ENCODE measurements around the gene TOX2.

TOX2 gene

DNA sequence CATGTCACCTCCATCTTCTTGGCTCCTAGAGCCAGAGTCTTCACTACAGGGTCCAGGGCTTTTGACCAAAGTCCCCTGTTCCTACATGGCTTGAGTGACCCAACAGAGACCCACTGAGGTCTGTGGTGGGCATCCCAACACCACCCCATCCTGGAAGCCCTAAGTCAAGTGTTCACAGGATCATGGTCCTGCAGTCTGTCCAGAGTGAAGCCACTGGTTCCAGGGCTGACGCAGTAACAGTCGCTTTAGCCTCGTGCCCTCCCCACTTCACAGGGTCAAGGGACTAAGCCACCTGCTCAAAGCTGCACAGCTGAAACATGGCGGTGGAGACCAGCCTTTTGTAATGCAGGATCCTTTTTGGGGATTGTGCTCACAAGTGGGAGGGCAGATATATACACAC, 138.4 kb downstream of the TOX2 start:
- Histone ChIP-seq H3K9me3 (ENCODE audit: insufficient read depth, low read length) (peaks cover 4% of the 10 kb centered on the region; the same call in 1 of the 2 replicates), H3K9ac (ENCODE audit: low read length) (no peak overlapping the region), H3K27me3 (ENCODE audit: low read depth, low read length) (no peaks in the 10 kb centered on the region), H4K20me1 (ENCODE audit: insufficient read depth, low read length) (peaks cover 36% of the 10 kb centered on the region; the same call in 1 of the 2 replicates), H2AFZ (ENCODE audit: low read depth, low read length) (no peak overlapping the region), H3K36me3 (replicated peaks; ENCODE audit: low read depth, low read length) (peaks cover 75% of the 10 kb centered on the region), H3K4me1 (ENCODE audit: low read length) (no peaks in the 10 kb centered on the region), H3K27ac (ENCODE audit: low read length) (no peak overlapping the region), H3K79me2 (ENCODE audit: low read length) (peaks cover 3% of the 10 kb centered on the region; the same call in 1 of the 2 replicates), H3K4me3 (ENCODE audit: low read length) (no peak overlapping the region), H3K4me2 (ENCODE audit: low read length) (no peak overlapping the region)
- TF ChIP-seq EZH2phosphoT487 (IDR thresholded peaks at IDR 0.05; ENCODE audit: low read depth) (no peak), CTCF (IDR thresholded peaks at IDR 0.05; ENCODE audit: low read depth, low read length) (no peak)

DNA sequence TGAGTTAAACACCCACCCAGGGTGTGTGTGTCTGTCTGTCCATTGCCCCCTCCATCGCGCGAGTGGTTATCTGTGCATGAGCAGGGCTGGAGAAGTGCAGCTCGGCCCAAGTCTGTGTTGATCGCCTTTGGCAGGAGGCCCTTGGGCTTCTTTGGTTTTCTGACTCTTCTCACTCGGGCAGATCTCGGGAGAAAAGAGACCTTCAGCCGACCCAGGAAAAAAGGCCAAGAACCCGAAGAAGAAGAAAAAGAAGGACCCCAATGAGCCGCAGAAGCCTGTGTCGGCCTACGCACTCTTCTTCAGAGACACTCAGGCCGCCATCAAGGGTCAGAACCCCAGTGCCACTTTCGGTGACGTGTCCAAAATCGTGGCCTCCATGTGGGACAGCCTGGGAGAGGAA, 139.5 kb downstream of the TOX2 start:
- peaks cover 83% of the 10 kb centered on the region for H3K36me3 ChIP-seq (replicated peaks; ENCODE audit: low read depth, low read length)
- H3K4me3 ChIP-seq (ENCODE audit: low read length): no peak overlapping the region
- no peak overlapping the region for H3K4me2 ChIP-seq (ENCODE audit: low read length)
- H3K9me3 ChIP-seq (ENCODE audit: insufficient read depth, low read length): peaks cover 4% of the 10 kb centered on the region; the same call in 1 of the 2 replicates
- H3K4me1 ChIP-seq (ENCODE audit: low read length): no peaks in the 10 kb centered on the region
- no peaks in the 10 kb centered on the region for H3K27me3 ChIP-seq (ENCODE audit: low read depth, low read length)
- H4K20me1 ChIP-seq (ENCODE audit: insufficient read depth, low read length): peaks cover 36% of the 10 kb centered on the region; the same call in 1 of the 2 replicates
- H2AFZ ChIP-seq (ENCODE audit: low read depth, low read length): no peak overlapping the region
- no peaks in the 10 kb centered on the region for H3K79me2 ChIP-seq (ENCODE audit: low read length)
- no peak overlapping the region for H3K9ac ChIP-seq (ENCODE audit: low read length)
- TF ChIP-seq CTCF (IDR thresholded peaks at IDR 0.05; ENCODE audit: low read depth, low read length) (no peak), EZH2phosphoT487 (IDR thresholded peaks at IDR 0.05; ENCODE audit: low read depth) (no peak)
- no peak overlapping the region for H3K27ac ChIP-seq (ENCODE audit: low read length)

- H3K4me1 ChIP-seq (ENCODE audit: low read length): no peaks in the 10 kb centered on the region
- peaks cover 83% of the 10 kb centered on the region for H3K36me3 ChIP-seq (replicated peaks; ENCODE audit: low read depth, low read length)
- no peaks in the 10 kb centered on the region for H3K79me2 ChIP-seq (ENCODE audit: low read length)
- H2AFZ ChIP-seq (ENCODE audit: low read depth, low read length): no peak overlapping the region
- no peaks in the 10 kb centered on the region for H3K27me3 ChIP-seq (ENCODE audit: low read depth, low read length)
- no peak overlapping the region for H3K27ac ChIP-seq (ENCODE audit: low read length)
- H4K20me1 ChIP-seq (ENCODE audit: insufficient read depth, low read length): peaks cover 34% of the 10 kb centered on the region; the same call in 1 of the 2 replicates
- H3K4me3 ChIP-seq (ENCODE audit: low read length): no peak overlapping the region
- TF ChIP-seq EZH2phosphoT487 (IDR thresholded peaks at IDR 0.05; ENCODE audit: low read depth): no peak
- no peak for TF ChIP-seq CTCF (IDR thresholded peaks at IDR 0.05; ENCODE audit: low read depth, low read length)
- H3K4me2 ChIP-seq (ENCODE audit: low read length): no peak overlapping the region
- no peak overlapping the region for H3K9ac ChIP-seq (ENCODE audit: low read length)
- peaks cover 4% of the 10 kb centered on the region; the same call in 1 of the 2 replicates for H3K9me3 ChIP-seq (ENCODE audit: insufficient read depth, low read length)
Measured at GRCh38 chr20:44054849-44055248, 140.2 kb downstream of the TOX2 start.

- H3K36me3 ChIP-seq (replicated peaks; ENCODE audit: low read depth, low read length): peaks cover 73% of the 10 kb centered on the region
- H3K9me3 ChIP-seq (ENCODE audit: insufficient read depth, low read length): peaks cover 4% of the 10 kb centered on the region; the same call in 1 of the 2 replicates
- peaks cover 22% of the 10 kb centered on the region; the same call in 1 of the 2 replicates for H4K20me1 ChIP-seq (ENCODE audit: insufficient read depth, low read length)
- no peak overlapping the region for H3K4me3 ChIP-seq (ENCODE audit: low read length)
- TF ChIP-seq CTCF (IDR thresholded peaks at IDR 0.05; ENCODE audit: low read depth, low read length): peak; percentile 19
- no peak for TF ChIP-seq EZH2phosphoT487 (IDR thresholded peaks at IDR 0.05; ENCODE audit: low read depth)
- no peak overlapping the region for H2AFZ ChIP-seq (ENCODE audit: low read depth, low read length)
- H3K79me2 ChIP-seq (ENCODE audit: low read length): no peaks in the 10 kb centered on the region
- no peak overlapping the region for H3K9ac ChIP-seq (ENCODE audit: low read length)
- H3K4me1 ChIP-seq (ENCODE audit: low read length): no peaks in the 10 kb centered on the region
- no peaks in the 10 kb centered on the region for H3K27me3 ChIP-seq (ENCODE audit: low read depth, low read length)
- H3K27ac ChIP-seq (ENCODE audit: low read length): no peak overlapping the region
- H3K4me2 ChIP-seq (ENCODE audit: low read length): no peak overlapping the region
Measured at GRCh38 chr20:44056010-44056698, 141.5 kb downstream of the TOX2 start.
